HepG2 (cell line): ENCODE measurements around the gene ZNF341. TPM values are rescaled to one million over a fixed set of nuclear protein-coding genes. Genes with fewer than 3 reads are reported as not detected.

Experiments used
- ATAC-seq: fragments of 200-7000 bp; cut with Tn5 transposase; 3 replicates; pipeline ENCODE4 v1.9.1; 2020; ENCODE audit warnings: mild to moderate bottlenecking, moderate library complexity
- BruUV-seq: library from RNA; stranded (reverse); fragments of 400-500 nt; replicated peaks from 2 replicates; lab custom pipeline; 2021; lab: Mats Ljungman, UMichigan
- CTCF ChIA-PET: fragments of 300-600 bp; formaldehyde crosslinking; extraction: SDS; loops from one replicate; lab custom pipeline; 2021; ENCODE audit warnings: low total read pairs, inconsistent platforms, low intra/inter-chr PET ratio; lab: Yijun Ruan, JAX
- POLR2A ChIA-PET: fragments of 350-600 bp; sonication (Branson Sonifier 250); formaldehyde crosslinking; loops from one replicate; lab custom pipeline; 2020; ENCODE audit warnings: antibody characterized with exemption, inconsistent platforms; lab: Yijun Ruan, JAX
- DNase-seq: peaks from one replicate; pipeline ENCODE4 v3.0.0-alpha.2; 2015; ENCODE audit warnings: low spot score
- FAIRE-seq: peaks from 3 replicates; lab custom pipeline; 2011; peaks lifted over from hg19 to GRCh38; lab: Jason Lieb, UNC
- H2AFZ ChIP-seq: one replicate; pipeline ENCODE4 v1.6.1; 2011; ENCODE audit warnings: low read length, inconsistent platforms
- H3K27ac ChIP-seq: fragments of 300-600 bp; 3 replicates; pipeline ENCODE4 v1.8.0; 2011; ENCODE audit warnings: mixed run types, mild to moderate bottlenecking, mixed read lengths, low read length, inconsistent platforms; ENCODE audit not compliant: insufficient read depth; ENCODE audit errors: extremely low read length
- H3K27me3 ChIP-seq, 2 experiments: fragments of 200-600 bp in 1 of 2; 2 replicates in 1 of 2; 3 replicates in 1 of 2; pipeline versions ENCODE4 v1.6.0 to v1.8.0; 2011; ENCODE audit warnings: low read length in 2 of 2, mild to moderate bottlenecking in 2 of 2, moderate library complexity in 2 of 2, inconsistent platforms in 1 of 2; ENCODE audit not compliant: insufficient read depth in 2 of 2, control insufficient read depth in 1 of 2
- H3K36me3 ChIP-seq, 2 experiments: fragments of 200-600 bp in 1 of 2; replicated peaks in 1 of 2; 2 replicates in 1 of 2; 3 replicates in 1 of 2; pipeline versions ENCODE4 v1.5.1 to v1.8.0; 2011; ENCODE audit warnings: low read length in 2 of 2, inconsistent platforms in 1 of 2; ENCODE audit not compliant: insufficient read depth in 2 of 2, control insufficient read depth in 1 of 2
- H3K4me1 ChIP-seq: 2 replicates; pipeline ENCODE4 v1.5.1; 2012; ENCODE audit warnings: low read length, inconsistent platforms; ENCODE audit not compliant: insufficient read depth
- H3K4me2 ChIP-seq: 2 replicates; pipeline ENCODE4 v1.6.0; 2011; ENCODE audit warnings: low read depth, low read length, inconsistent platforms
- H3K4me3 ChIP-seq, 3 experiments: fragments of 200-600 bp in 1 of 3; sonication (generic), shearing (Covaris generic) in 1 of 3; replicated peaks in 1 of 3; 2 replicates each; pipeline ENCODE4 v1.5.1; 2011 to 2016; ENCODE audit warnings: low read length in 3 of 3, inconsistent platforms in 2 of 3, low read depth in 2 of 3, mild to moderate bottlenecking in 2 of 3, control low read depth in 1 of 3, mixed read lengths in 1 of 3; ENCODE audit not compliant: insufficient read depth in 1 of 3
- H3K79me2 ChIP-seq: one replicate; pipeline ENCODE4 v1.6.1; 2011; ENCODE audit warnings: low read length, inconsistent platforms; ENCODE audit not compliant: insufficient read depth
- H3K9ac ChIP-seq: 2 replicates; pipeline ENCODE4 v1.6.0; 2011; ENCODE audit warnings: mild to moderate bottlenecking, low read depth, low read length, inconsistent platforms; ENCODE audit not compliant: insufficient read depth
- H3K9me3 ChIP-seq: 2 replicates; pipeline ENCODE4 v1.5.1; 2012; ENCODE audit warnings: mild to moderate bottlenecking, low read length
- H4K20me1 ChIP-seq: 2 replicates; pipeline ENCODE4 v1.6.0; 2011; ENCODE audit warnings: inconsistent platforms, mild to moderate bottlenecking, low read length, moderate library complexity; ENCODE audit not compliant: insufficient read depth
- NCOR1 ChIP-seq: fragments of 200-600 bp; sonication (generic); IDR thresholded peaks from 2 replicates; pipeline ENCODE4 v1.7.0; 2017; ENCODE audit warnings: antibody characterized with exemption, low read length, borderline replicate concordance
- NPAS2 ChIP-seq: sonication (generic); formaldehyde crosslinking; IDR thresholded peaks from 2 replicates; pipeline ENCODE4 v1.8.0; 2022; ENCODE audit warnings: mild to moderate bottlenecking, missing genetic modification reagents, borderline replicate concordance
- NR2C2 ChIP-seq: sonication (generic); formaldehyde crosslinking; IDR thresholded peaks from 2 replicates; pipeline ENCODE4 v1.4.0; 2020; ENCODE audit warnings: missing genetic modification reagents, mild to moderate bottlenecking, moderate library complexity, borderline replicate concordance
- SATB2 ChIP-seq: sonication (generic); formaldehyde crosslinking; IDR thresholded peaks from 2 replicates; pipeline ENCODE4 v1.5.0; 2020; ENCODE audit warnings: missing genetic modification reagents
- ZFP90 ChIP-seq: sonication (generic); formaldehyde crosslinking; IDR thresholded peaks from 2 replicates; pipeline ENCODE4 v1.8.0; 2022; ENCODE audit warnings: missing genetic modification reagents, mild to moderate bottlenecking, inconsistent platforms, borderline replicate concordance
- ZNF609 ChIP-seq: sonication (generic); formaldehyde crosslinking; IDR thresholded peaks from 2 replicates; pipeline ENCODE4 v1.4.0; 2020; ENCODE audit warnings: mild to moderate bottlenecking, missing genetic modification reagents, borderline replicate concordance
- ZNF670 ChIP-seq: sonication (generic); formaldehyde crosslinking; IDR thresholded peaks from 2 replicates; pipeline ENCODE4 v1.8.0; 2022; ENCODE audit warnings: mild to moderate bottlenecking, missing genetic modification reagents, borderline replicate concordance
- ZNF737 ChIP-seq: sonication (generic); formaldehyde crosslinking; IDR thresholded peaks from 2 replicates; pipeline ENCODE4 v1.5.0; 2020; ENCODE audit warnings: missing genetic modification reagents, mild to moderate bottlenecking, borderline replicate concordance
- WGBS: methylation state at CpG from one replicate; pipeline ENCODE4 v1.1.6; 2017; ENCODE audit warnings: low lambda C conversion rate; 5-methylcytosine and 5-hydroxymethylcytosine counted together
- in situ Hi-C: cut with HindIII; loops from 2 replicates; pipeline ENCODE4 v1.10.0; 2017; ENCODE audit warnings: low pct_unique_long_range_greater_than_20kb; ENCODE audit not compliant: extremely low pct_ligation_motif_present
- intact Hi-C: fragments of 100-400 bp; cut with micrococcal nuclease; formaldehyde crosslinking; loops from one replicate; pipeline ENCODE4 v1.10.0; 2022; ENCODE audit not compliant: unreplicated experiment
- polyA plus RNA-seq, 8 experiments: library from polyadenylated mRNA; depleted of rRNA in 3 of 8; stranded (reverse) in 7 of 8; unstranded in 1 of 8; fragments of >200 nt; fragmentation: Illumina TruSeq in 4 of 8; extraction: Trizol in 4 of 8; gene quantifications; 2 replicates each; pipeline versions ENCODE4 v1.2.1 to v1.2.3, GENCODE V29; 2011 to 2016; ENCODE audit warnings: low read depth in 4 of 8, missing spikeins in 1 of 8, mixed read lengths in 1 of 8; ENCODE audit not compliant: insufficient read depth in 1 of 8
- total RNA-seq, 5 experiments: library from RNA; depleted of rRNA; stranded (reverse); fragments of >200 nt; fragmentation: Illumina TruSeq; extraction: Trizol; gene quantifications; 2 replicates each; pipeline ENCODE4 v1.2.3, GENCODE V29; 2016; ENCODE audit warnings: low read depth in 1 of 5

ZNF341 gene
- total and polyA plus RNA-seq, 2 of the 13 experiments (the other 11 are each of a cell fraction or from before 2014, with no cell fraction given), result 1.1 to 2.2 TPM

GRCh38 chr20:33840759-33841435 lies 109.1 kb downstream of the ZNF341 start (continued):
- TF ChIP-seq ZNF609 (CRISPR knock-in tag) (no peak), ZNF670 (CRISPR knock-in tag) (no peak), NR2C2 (CRISPR knock-in tag) (no peak), SATB2 (no peak), NCOR1 (no peak)

GRCh38 chr20:33841436-33841799 lies 109.6 kb downstream of the ZNF341 start:
- Histone ChIP-seq H3K79me2 (peaks cover 81% of the 10 kb centered on the region), H3K36me3 (peaks cover 4% of the 10 kb centered on the region in 2 experiments; a peak in 3 of 5 replicates), H3K9ac (no peak overlapping the region), H2AFZ (no peak overlapping the region), H3K4me2 (no peak overlapping the region), H3K27ac (no peak overlapping the region), H3K4me1 (peaks cover 70% of the 10 kb centered on the region), H3K9me3 (no peaks in the 10 kb centered on the region), H3K4me3 (no peak overlapping the region), H3K27me3 (no peaks in the 10 kb centered on the region), H4K20me1 (peaks cover 37% of the 10 kb centered on the region)
- FAIRE-seq (no peak), ATAC-seq (no peak), DNase-seq (no peak)
- WGBS, result 82% methylated on average over 4 of the region's 4 CpGs
- no TSS peak for BruUV-seq
- in situ Hi-C loops, result no loop called here
- ChIA-PET CTCF (no interaction called here), POLR2A (no interaction called here)
- intact Hi-C loops, result loop anchor here (5.0 kb wide), 1 partner anchor 49 kb away; no protein-coding TSS in a partner anchor
- TF ChIP-seq ZNF737 (0 out of 2 replicates have a peak, but pooled peaks have one; percentile 27), NPAS2 (CRISPR knock-in tag) (0 out of 2 replicates have a peak, but pooled peaks have one; percentile 32), ZFP90 (CRISPR knock-in tag) (no peak)

Other genes starting within 250 kb of the ZNF341 start
- 6.3 and 7.3 TPM in 2 replicates for gene CBFA2T2, start 241.9 kb upstream of the ZNF341 start, total RNA-seq (2016; rRNA removed; fragmentation: Illumina TruSeq; extraction: Trizol)
- 20.8 and 21.2 TPM in 2 replicates for gene CBFA2T2, start 241.9 kb upstream of the ZNF341 start, polyA plus RNA-seq (2011; rRNA removed)
- 0.09 and 0.14 TPM in 2 replicates for gene C20orf144, start 69.7 kb upstream of the ZNF341 start, total RNA-seq (2016; rRNA removed; fragmentation: Illumina TruSeq; extraction: Trizol)
- 0.16 TPM in 2 replicates for gene C20orf144, start 69.7 kb upstream of the ZNF341 start, polyA plus RNA-seq (2011; rRNA removed)
- gene ACTL10, start 65.1 kb upstream of the ZNF341 start, total RNA-seq (2016; rRNA removed; fragmentation: Illumina TruSeq; extraction: Trizol), result not detected in 2 replicates
- not detected in 2 replicates for gene ACTL10, start 65.1 kb upstream of the ZNF341 start, polyA plus RNA-seq (2011; rRNA removed)
- gene NECAB3, start 57.6 kb upstream of the ZNF341 start, total RNA-seq (2016; rRNA removed; fragmentation: Illumina TruSeq; extraction: Trizol), result 26.4 and 61.5 TPM in 2 replicates
- gene NECAB3, start 57.6 kb upstream of the ZNF341 start, polyA plus RNA-seq (2011; rRNA removed), result 65.5 and 81.8 TPM in 2 replicates
- 25.3 and 39.4 TPM in 2 replicates for gene E2F1, start 45.6 kb upstream of the ZNF341 start, total RNA-seq (2016; rRNA removed; fragmentation: Illumina TruSeq; extraction: Trizol)
- 22.5 and 25.5 TPM in 2 replicates for gene E2F1, start 45.6 kb upstream of the ZNF341 start, polyA plus RNA-seq (2011; rRNA removed)
- gene PXMP4, start 11.7 kb upstream of the ZNF341 start, total RNA-seq (2016; rRNA removed; fragmentation: Illumina TruSeq; extraction: Trizol), result not detected in 2 replicates
- not detected in 2 replicates for gene PXMP4, start 11.7 kb upstream of the ZNF341 start, polyA plus RNA-seq (2011; rRNA removed)
- gene CHMP4B, start 79.4 kb downstream of the ZNF341 start, total RNA-seq (2016; rRNA removed; fragmentation: Illumina TruSeq; extraction: Trizol), result 40.1 and 55.7 TPM in 2 replicates
- 45.6 and 53.3 TPM in 2 replicates for gene CHMP4B, start 79.4 kb downstream of the ZNF341 start, polyA plus RNA-seq (2011; rRNA removed)